ENCODE measurements around the gene C1orf56.
A peak's percentile ranks its signal among the peaks of the same experiment; 100 is the strongest.

The C1orf56 gene

DNA sequence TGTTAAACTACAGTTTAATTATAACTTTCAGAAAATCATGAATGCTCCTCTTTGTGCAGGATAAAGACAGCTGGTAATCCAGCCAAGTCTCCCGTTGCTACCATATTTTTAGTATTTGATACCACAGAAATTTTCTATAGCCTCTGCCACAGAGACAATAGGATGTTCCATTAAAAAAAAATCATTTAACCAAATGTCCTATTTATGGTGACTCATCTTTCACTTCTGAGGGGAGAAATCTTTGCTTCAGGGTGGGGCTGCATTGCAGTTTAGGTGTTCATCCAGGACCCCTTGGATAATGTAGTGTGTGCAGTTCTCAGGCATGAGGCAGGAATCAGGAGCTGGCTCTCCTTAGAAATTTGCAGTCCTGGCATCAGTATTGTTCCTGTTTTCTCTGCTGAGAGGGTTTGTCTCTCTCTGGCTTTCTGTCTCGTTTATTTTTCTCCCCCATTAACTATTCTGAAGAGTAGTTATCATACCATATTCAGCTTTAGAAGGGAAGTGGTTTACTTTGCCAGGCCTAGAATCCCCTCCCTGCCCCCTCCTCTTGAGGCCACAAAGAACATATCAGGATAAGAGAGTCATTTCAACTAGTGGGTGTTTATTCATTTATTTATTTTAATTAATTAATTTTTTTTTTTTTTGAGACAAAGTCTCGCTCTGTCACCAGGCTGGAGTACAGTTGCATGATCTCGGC lies 36.2 kb upstream of the C1orf56 start:
- no peaks in the 10 kb centered on the region for H3K36me3 ChIP-seq (ENCODE audit: control insufficient read depth, insufficient read depth, low read length)
- DNase-seq (ENCODE audit: extremely low read depth, insufficient read length) = no peak
- H3K27me3 ChIP-seq (replicated peaks; ENCODE audit: control insufficient read depth, insufficient read depth, low read length) = no peaks in the 10 kb centered on the region
- H3K4me3 ChIP-seq (replicated peaks; ENCODE audit: low read depth, low read length) = no peak overlapping the region
- TF ChIP-seq, protein P1, sequence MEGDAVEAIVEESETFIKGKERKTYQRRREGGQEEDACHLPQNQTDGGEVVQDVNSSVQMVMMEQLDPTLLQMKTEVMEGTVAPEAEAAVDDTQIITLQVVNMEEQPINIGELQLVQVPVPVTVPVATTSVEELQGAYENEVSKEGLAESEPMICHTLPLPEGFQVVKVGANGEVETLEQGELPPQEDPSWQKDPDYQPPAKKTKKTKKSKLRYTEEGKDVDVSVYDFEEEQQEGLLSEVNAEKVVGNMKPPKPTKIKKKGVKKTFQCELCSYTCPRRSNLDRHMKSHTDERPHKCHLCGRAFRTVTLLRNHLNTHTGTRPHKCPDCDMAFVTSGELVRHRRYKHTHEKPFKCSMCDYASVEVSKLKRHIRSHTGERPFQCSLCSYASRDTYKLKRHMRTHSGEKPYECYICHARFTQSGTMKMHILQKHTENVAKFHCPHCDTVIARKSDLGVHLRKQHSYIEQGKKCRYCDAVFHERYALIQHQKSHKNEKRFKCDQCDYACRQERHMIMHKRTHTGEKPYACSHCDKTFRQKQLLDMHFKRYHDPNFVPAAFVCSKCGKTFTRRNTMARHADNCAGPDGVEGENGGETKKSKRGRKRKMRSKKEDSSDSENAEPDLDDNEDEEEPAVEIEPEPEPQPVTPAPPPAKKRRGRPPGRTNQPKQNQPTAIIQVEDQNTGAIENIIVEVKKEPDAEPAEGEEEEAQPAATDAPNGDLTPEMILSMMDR (IDR thresholded peaks at IDR 0.05; ENCODE audit: insufficient read depth, low read length, poor library complexity, severe bottlenecking) = no peak

DNA sequence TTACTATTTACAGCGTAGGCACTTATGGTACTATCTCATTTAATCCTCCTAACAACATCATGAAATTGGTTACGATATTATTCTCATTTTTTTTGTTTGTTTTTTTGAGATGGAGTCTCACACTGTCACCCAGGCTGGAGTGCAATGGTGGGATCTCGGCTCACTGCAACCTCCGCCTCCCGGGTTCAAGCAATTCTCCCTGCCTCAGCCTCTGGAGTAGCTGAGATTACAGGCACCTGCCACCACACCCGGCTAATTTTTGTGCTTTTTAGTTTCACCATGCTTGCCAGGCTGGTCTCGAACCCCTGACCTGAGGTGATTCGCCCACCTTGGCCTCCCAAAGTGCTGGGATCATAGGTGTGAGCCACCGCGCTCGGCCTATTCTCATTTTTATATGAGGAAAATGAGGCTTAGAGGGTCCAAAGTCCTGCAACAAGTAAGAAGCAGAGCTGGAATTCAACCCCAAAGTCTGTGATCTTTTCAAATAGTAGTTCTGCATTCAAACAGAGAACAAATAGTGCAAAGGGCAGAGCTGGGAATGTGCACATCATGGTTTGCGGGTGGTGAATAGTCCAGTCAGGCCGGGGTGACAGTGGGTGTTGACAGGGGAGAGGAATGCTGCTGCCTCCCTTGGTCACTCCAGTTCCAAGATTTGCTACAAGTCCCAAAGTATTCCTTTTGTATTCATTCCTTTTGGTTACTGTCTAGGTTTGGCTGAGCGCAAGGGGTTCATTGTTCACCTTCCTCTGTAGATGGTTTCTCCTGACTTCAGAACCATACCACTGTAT lies 34.7 kb upstream of the C1orf56 start:
- Histone ChIP-seq H3K27me3 (replicated peaks; ENCODE audit: control insufficient read depth, insufficient read depth, low read length) (no peaks in the 10 kb centered on the region), H3K4me3 (replicated peaks; ENCODE audit: low read depth, low read length) (no peak overlapping the region), H3K36me3 (ENCODE audit: control insufficient read depth, insufficient read depth, low read length) (no peaks in the 10 kb centered on the region)
- TF ChIP-seq, protein P1 (IDR thresholded peaks at IDR 0.05; ENCODE audit: insufficient read depth, low read length, poor library complexity, severe bottlenecking) = no peak
- no peak for DNase-seq (ENCODE audit: extremely low read depth, insufficient read length)

DNA sequence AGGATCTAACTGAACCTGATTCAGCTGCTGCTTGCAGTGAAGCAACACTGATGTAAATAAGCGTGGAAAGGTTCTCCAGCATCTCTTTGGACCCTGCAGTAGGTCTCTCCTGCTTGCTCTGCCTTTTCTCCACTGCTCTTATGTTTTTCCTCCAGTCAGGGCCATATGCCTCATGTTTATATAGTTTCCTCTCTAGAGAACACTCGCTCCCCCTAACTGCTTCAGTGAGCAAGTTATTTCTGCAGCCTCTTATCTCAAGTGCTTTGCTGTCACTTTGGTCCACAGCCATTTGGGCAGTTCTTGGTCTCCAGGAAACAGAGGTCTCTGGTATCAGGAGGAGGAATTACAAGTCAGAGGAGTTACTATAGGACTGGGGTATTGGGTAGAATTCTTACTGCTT lies 34.0 kb upstream of the C1orf56 start:
- TF ChIP-seq, protein P1 (IDR thresholded peaks at IDR 0.05; ENCODE audit: insufficient read depth, low read length, poor library complexity, severe bottlenecking) = no peak
- Histone ChIP-seq H3K27me3 (replicated peaks; ENCODE audit: control insufficient read depth, insufficient read depth, low read length) (no peaks in the 10 kb centered on the region), H3K36me3 (ENCODE audit: control insufficient read depth, insufficient read depth, low read length) (no peaks in the 10 kb centered on the region), H3K4me3 (replicated peaks; ENCODE audit: low read depth, low read length) (no peak overlapping the region)
- no peak for DNase-seq (ENCODE audit: extremely low read depth, insufficient read length)

DNA sequence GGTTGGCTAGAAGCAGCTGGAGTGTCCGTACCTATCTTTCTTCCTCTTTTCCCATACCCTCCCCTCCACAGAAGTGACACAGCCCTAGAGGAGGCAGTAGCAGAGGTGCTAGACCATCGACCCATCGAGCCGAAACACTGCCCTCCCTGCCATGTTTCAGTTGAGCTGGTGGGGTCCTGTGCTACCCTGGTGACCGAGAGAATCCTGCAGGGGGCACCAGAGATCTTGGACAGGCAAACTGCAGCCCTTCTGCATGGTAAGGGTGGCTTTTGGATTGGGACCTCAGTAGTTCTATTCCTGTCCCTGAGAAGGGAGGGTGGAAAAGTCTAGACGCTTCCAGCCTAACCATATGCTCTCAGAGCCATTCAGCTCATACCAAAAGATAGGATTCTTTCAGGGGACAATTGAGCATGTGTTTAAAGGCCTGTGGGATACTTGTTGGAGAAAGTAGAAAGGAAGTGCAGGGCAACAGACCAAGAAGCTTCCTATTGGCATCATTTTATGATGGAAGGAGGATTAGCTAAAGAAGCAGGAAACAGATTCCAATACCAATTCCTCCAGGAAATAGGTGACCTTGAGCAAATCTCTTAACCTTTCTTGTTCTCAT lies 22.9 kb upstream of the C1orf56 start:
- TF ChIP-seq, protein P1 (IDR thresholded peaks at IDR 0.05; ENCODE audit: insufficient read depth, low read length, poor library complexity, severe bottlenecking) = peak; percentile 82
- no peaks in the 10 kb centered on the region for H3K27me3 ChIP-seq (replicated peaks; ENCODE audit: control insufficient read depth, insufficient read depth, low read length)
- H3K4me3 ChIP-seq (replicated peaks; ENCODE audit: low read depth, low read length) = no peak overlapping the region
- DNase-seq (ENCODE audit: extremely low read depth, insufficient read length) = peak; percentile 31
- H3K36me3 ChIP-seq (ENCODE audit: control insufficient read depth, insufficient read depth, low read length) = peaks cover 7% of the 10 kb centered on the region

DNA sequence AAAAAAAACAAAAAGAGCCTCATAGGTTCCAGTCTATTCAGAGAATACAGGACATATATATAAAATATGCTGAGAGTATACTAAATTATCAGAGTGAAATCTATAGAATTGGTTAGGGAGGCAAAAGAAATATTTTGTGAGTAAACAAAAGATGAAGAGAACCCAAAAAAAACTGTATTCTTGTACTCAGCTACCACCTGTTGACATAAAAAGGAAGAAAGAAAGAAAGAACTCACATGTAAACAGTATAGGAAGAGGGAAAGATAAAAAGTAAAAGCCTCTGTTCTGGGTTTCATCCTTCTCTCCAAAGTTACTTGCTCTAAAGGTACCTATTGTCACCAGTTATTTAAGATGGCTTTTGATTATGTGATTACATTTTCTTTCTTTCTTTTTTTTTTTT lies 21.1 kb upstream of the C1orf56 start:
- Histone ChIP-seq H3K4me3 (replicated peaks; ENCODE audit: low read depth, low read length) (no peak overlapping the region), H3K27me3 (replicated peaks; ENCODE audit: control insufficient read depth, insufficient read depth, low read length) (no peaks in the 10 kb centered on the region), H3K36me3 (ENCODE audit: control insufficient read depth, insufficient read depth, low read length) (peaks cover 7% of the 10 kb centered on the region)
- TF ChIP-seq, protein P1 (IDR thresholded peaks at IDR 0.05; ENCODE audit: insufficient read depth, low read length, poor library complexity, severe bottlenecking) = no peak
- DNase-seq (ENCODE audit: extremely low read depth, insufficient read length) = no peak
